H1 (cell line): ENCODE results near the gene PNMA8C. TPM values are rescaled to one million over a fixed set of nuclear protein-coding genes. Genes with fewer than 3 reads are reported as not detected.
"Not testable (repeated sequence)": the region's sequence is repeated elsewhere in the genome, so short reads cannot be mapped to it uniquely, and the experiment has no call there.

Source experiments
- CTCF ChIA-PET: fragments of 300-600 bp; sonication (Branson Sonifier 250); formaldehyde crosslinking; loops from one replicate; lab custom pipeline; 2021; ENCODE audit not compliant: partially characterized antibody; lab: Charles Lee
- POLR2A ChIA-PET: fragments of 300-600 bp; sonication (Branson Sonifier 250); formaldehyde crosslinking; loops from one replicate; lab custom pipeline; 2021; ENCODE audit warnings: inconsistent platforms; ENCODE audit not compliant: partially characterized antibody; lab: Charles Lee
- DNase-seq, 2 experiments: peaks; one replicate each; pipeline versions ENCODE4 v3.0.0 to v3.0.0-alpha.2; 2010 to 2022; ENCODE audit warnings: low spot score in 2 of 2, low read depth in 1 of 2, mixed read lengths in 1 of 2
- FAIRE-seq: peaks from 2 replicates; lab custom pipeline; 2011; peaks lifted over from hg19 to GRCh38; lab: Jason Lieb, UNC
- H2AFZ ChIP-seq: 2 replicates; pipeline ENCODE4 v1.8.1; 2012; ENCODE audit warnings: low read length, inconsistent platforms
- H2AK5ac ChIP-seq: 2 replicates; pipeline ENCODE4 v1.6.1; 2013; ENCODE audit warnings: low read depth, low read length
- H2BK120ac ChIP-seq: replicated peaks from 2 replicates; pipeline ENCODE3; 2013; ENCODE audit warnings: low read depth, low read length, inconsistent platforms
- H2BK12ac ChIP-seq: 2 replicates; pipeline ENCODE4 v1.6.1; 2013; ENCODE audit warnings: low read depth, low read length
- H2BK15ac ChIP-seq: 2 replicates; pipeline ENCODE4 v1.6.1; 2013; ENCODE audit warnings: low read length
- H2BK20ac ChIP-seq: 2 replicates; pipeline ENCODE4 v1.6.1; 2013; ENCODE audit warnings: low read length
- H2BK5ac ChIP-seq: 2 replicates; pipeline ENCODE4 v1.6.1; 2013; ENCODE audit warnings: low read depth, low read length
- H3K14ac ChIP-seq: 2 replicates; pipeline ENCODE4 v1.6.1; 2013; ENCODE audit warnings: inconsistent platforms; ENCODE audit not compliant: insufficient read length
- H3K18ac ChIP-seq: 2 replicates; pipeline ENCODE4 v1.6.1; 2013; ENCODE audit warnings: low read length; ENCODE audit errors: extremely low read depth
- H3K23ac ChIP-seq: 2 replicates; pipeline ENCODE4 v1.6.1; 2013; ENCODE audit warnings: inconsistent platforms; ENCODE audit not compliant: insufficient read length
- H3K23me2 ChIP-seq: 2 replicates; pipeline ENCODE4 v1.6.1; 2013; ENCODE audit warnings: low read depth, low read length
- H3K27ac ChIP-seq: 2 replicates; pipeline ENCODE4 v1.6.1; 2011; ENCODE audit warnings: low read depth, low read length, inconsistent platforms
- H3K27me3 ChIP-seq, 4 experiments: replicated peaks in 1 of 4; 1 replicate in 1 of 4; 2 replicates in 3 of 4; pipeline versions ENCODE4 v1.6.1 to v1.8.1; 2011 to 2013; ENCODE audit warnings: low read length in 3 of 4, mild to moderate bottlenecking in 3 of 4, inconsistent platforms in 2 of 4, mixed read lengths in 2 of 4, moderate library complexity in 1 of 4; ENCODE audit not compliant: control insufficient read depth in 3 of 4, insufficient read depth in 3 of 4; ENCODE audit errors: extremely low read depth in 1 of 4
- H3K36me3 ChIP-seq, 4 experiments: 2 replicates each; pipeline versions ENCODE4 v1.6.1 to v1.8.1; 2011 to 2013; ENCODE audit warnings: mild to moderate bottlenecking in 4 of 4, low read length in 3 of 4, moderate library complexity in 2 of 4, control low read depth in 1 of 4, inconsistent platforms in 1 of 4; ENCODE audit not compliant: insufficient read depth in 4 of 4, control insufficient read depth in 2 of 4
- H3K4ac ChIP-seq: replicated peaks from 2 replicates; pipeline ENCODE3; 2013; ENCODE audit warnings: low read length, low read depth, mixed read lengths, inconsistent platforms; ENCODE audit not compliant: insufficient read length
- H3K4me1 ChIP-seq, 4 experiments: replicated peaks in 1 of 4; 1 replicate in 1 of 4; 2 replicates in 3 of 4; pipeline versions ENCODE4 v1.6.1 to v1.8.1; 2011 to 2013; ENCODE audit warnings: low read length in 3 of 4, inconsistent platforms in 2 of 4, mixed read lengths in 1 of 4; ENCODE audit not compliant: insufficient read depth in 4 of 4, control insufficient read depth in 3 of 4
- H3K4me2 ChIP-seq, 2 experiments: 2 replicates each; pipeline versions ENCODE4 v1.6.1 to v1.8.1; 2011 to 2013; ENCODE audit warnings: low read depth in 2 of 2, low read length in 2 of 2, control low read depth in 1 of 2, inconsistent platforms in 1 of 2, mild to moderate bottlenecking in 1 of 2; ENCODE audit not compliant: insufficient read depth in 1 of 2
- H3K4me3 ChIP-seq, 4 experiments: fragments of 200-600, 300-600 bp in 1 of 4; sonication (generic), shearing (Covaris generic), sonication (Bioruptor Twin) in 1 of 4; 2 replicates each; pipeline versions ENCODE4 v1.5.1 to v1.8.1; 2011 to 2016; ENCODE audit warnings: low read length in 4 of 4, low read depth in 3 of 4, control low read depth in 2 of 4, inconsistent platforms in 2 of 4, mild to moderate bottlenecking in 2 of 4, mixed read lengths in 1 of 4, moderate library complexity in 1 of 4; ENCODE audit not compliant: insufficient read depth in 2 of 4; ENCODE audit errors: extremely low read depth in 1 of 4
- H3K56ac ChIP-seq: replicated peaks from 2 replicates; pipeline ENCODE3; 2013; ENCODE audit warnings: low read depth, mild to moderate bottlenecking, mixed read lengths, low read length, inconsistent platforms; ENCODE audit not compliant: insufficient read length
- H3K79me1 ChIP-seq: 2 replicates; pipeline ENCODE4 v1.6.1; 2013; ENCODE audit warnings: low read depth, low read length, control low read depth
- H3K79me2 ChIP-seq, 2 experiments: 2 replicates each; pipeline versions ENCODE4 v1.6.1 to v1.8.1; 2012 to 2013; ENCODE audit warnings: low read length in 2 of 2, mild to moderate bottlenecking in 2 of 2, inconsistent platforms in 1 of 2; ENCODE audit not compliant: insufficient read depth in 2 of 2, control insufficient read depth in 1 of 2
- H3K9ac ChIP-seq, 4 experiments: replicated peaks in 1 of 4; 1 replicate in 1 of 4; 2 replicates in 3 of 4; pipeline versions ENCODE4 v1.6.1 to v1.8.1; 2011 to 2013; ENCODE audit warnings: low read depth in 3 of 4, low read length in 3 of 4, control low read depth in 2 of 4, mild to moderate bottlenecking in 2 of 4, moderate library complexity in 2 of 4, inconsistent platforms in 1 of 4; ENCODE audit errors: extremely low read depth in 1 of 4
- H3K9me3 ChIP-seq, 2 experiments: 2 replicates each; pipeline versions ENCODE4 v1.6.1 to v1.8.1; 2012 to 2013; ENCODE audit warnings: mild to moderate bottlenecking in 2 of 2, moderate library complexity in 2 of 2, control low read depth in 1 of 2, inconsistent platforms in 1 of 2, low read depth in 1 of 2, low read length in 1 of 2, mixed read lengths in 1 of 2; ENCODE audit not compliant: insufficient read depth in 2 of 2
- H4K20me1 ChIP-seq, 2 experiments: replicated peaks in 1 of 2; 2 replicates each; pipeline versions ENCODE3 to v1.8.1; 2011 to 2013; ENCODE audit warnings: inconsistent platforms in 2 of 2, low read length in 2 of 2, mild to moderate bottlenecking in 1 of 2; ENCODE audit not compliant: insufficient read depth in 2 of 2, control insufficient read depth in 1 of 2
- H4K5ac ChIP-seq: 2 replicates; pipeline ENCODE4 v1.6.1; 2013; ENCODE audit warnings: low read length, low read depth, mixed read lengths, inconsistent platforms; ENCODE audit not compliant: insufficient read length
- H4K8ac ChIP-seq: 2 replicates; pipeline ENCODE4 v1.8.0; 2013; ENCODE audit warnings: mild to moderate bottlenecking, moderate library complexity, low read length, inconsistent platforms; ENCODE audit not compliant: insufficient read depth; ENCODE audit errors: extremely low read depth
- H4K91ac ChIP-seq: replicated peaks from 2 replicates; pipeline ENCODE3; 2013; ENCODE audit warnings: low read length, mixed read lengths, inconsistent platforms; ENCODE audit not compliant: insufficient read length
- HDAC2 ChIP-seq, 2 experiments: fragments of 300-600 bp in 1 of 2; sonication (generic) in 1 of 2; IDR thresholded peaks; 2 replicates each; pipeline ENCODE4 v1.6.1; 2011 to 2012; ENCODE audit warnings: low read depth in 2 of 2, low read length in 2 of 2, mild to moderate bottlenecking in 2 of 2, moderate library complexity in 2 of 2, borderline replicate concordance in 1 of 2, inconsistent platforms in 1 of 2
- POLR2A ChIP-seq, 2 experiments: IDR thresholded peaks; 1 replicate in 1 of 2; 2 replicates in 1 of 2; pipeline ENCODE4 v1.6.1; 2011; ENCODE audit warnings: low read depth in 2 of 2, low read length in 2 of 2, mild to moderate bottlenecking in 2 of 2; ENCODE audit errors: control extremely low read depth in 1 of 2
- RBBP5 ChIP-seq: IDR thresholded peaks from 2 replicates; pipeline ENCODE4 v1.7.1; 2012; ENCODE audit warnings: low read depth, mild to moderate bottlenecking, inconsistent platforms, low read length, moderate library complexity, borderline replicate concordance
- SIN3A ChIP-seq, 2 experiments: IDR thresholded peaks in 1 of 2; conservative IDR thresholded peaks in 1 of 2; 2 replicates each; pipeline ENCODE4 v1.6.1; 2011 to 2012; ENCODE audit warnings: low read length in 2 of 2, improper control_type of control experiment in 1 of 2, low read depth in 1 of 2, mild to moderate bottlenecking in 1 of 2
- SP1 ChIP-seq: IDR thresholded peaks from 2 replicates; pipeline ENCODE4 v1.6.1; 2011; ENCODE audit warnings: low read depth, low read length
- TAF1 ChIP-seq: IDR thresholded peaks from 2 replicates; pipeline ENCODE4 v1.6.1; 2011; ENCODE audit warnings: mild to moderate bottlenecking, low read depth, low read length
- WGBS, 2 experiments: shearing (Covaris generic) in 1 of 2; methylation state at CpG; one replicate each; pipeline versions ENCODE4 v1.1.6 to v1.1.7; 2013 to 2015; ENCODE audit warnings: low lambda C conversion rate in 2 of 2, mixed read lengths in 2 of 2, inconsistent platforms in 1 of 2, low coverage in 1 of 2, missing lambda C conversion rate in 1 of 2; ENCODE audit not compliant: insufficient replicate concordance in 2 of 2, insufficient coverage in 1 of 2, insufficient read length in 1 of 2; ENCODE audit errors: extremely low coverage in 1 of 2, missing lambda C conversion rate in 1 of 2; 5-methylcytosine and 5-hydroxymethylcytosine counted together
- polyA plus RNA-seq, 7 experiments: library from polyadenylated mRNA; depleted of rRNA in 3 of 7; stranded (reverse) in 5 of 7; unstranded in 2 of 7; fragments of >200 nt in 5 of 7; fragments of 200-250 nt in 2 of 7; gene quantifications; 1 replicate in 5 of 7; 2 replicates in 1 of 7; 4 replicates in 1 of 7; pipeline versions ENCODE4 v1.2.1 to v1.2.3, GENCODE V29; 2011 to 2013; ENCODE audit warnings: missing spikeins in 2 of 7, mixed read lengths in 2 of 7
- total RNA-seq: library from RNA; stranded (reverse); fragmentation: NEBNext Ultra II Directional; extraction: Animal tissue kit (Norgen Biotek cat#: 25700); gene quantifications from 2 replicates; pipeline ENCODE4 v1.2.1, GENCODE V29; 2021

PNMA8C gene
- total and polyA plus RNA-seq, 2 of the 8 experiments (the other 6 are each of a cell fraction or from before 2014, with no cell fraction given) = 0.53 to 1.8 TPM

DNA sequence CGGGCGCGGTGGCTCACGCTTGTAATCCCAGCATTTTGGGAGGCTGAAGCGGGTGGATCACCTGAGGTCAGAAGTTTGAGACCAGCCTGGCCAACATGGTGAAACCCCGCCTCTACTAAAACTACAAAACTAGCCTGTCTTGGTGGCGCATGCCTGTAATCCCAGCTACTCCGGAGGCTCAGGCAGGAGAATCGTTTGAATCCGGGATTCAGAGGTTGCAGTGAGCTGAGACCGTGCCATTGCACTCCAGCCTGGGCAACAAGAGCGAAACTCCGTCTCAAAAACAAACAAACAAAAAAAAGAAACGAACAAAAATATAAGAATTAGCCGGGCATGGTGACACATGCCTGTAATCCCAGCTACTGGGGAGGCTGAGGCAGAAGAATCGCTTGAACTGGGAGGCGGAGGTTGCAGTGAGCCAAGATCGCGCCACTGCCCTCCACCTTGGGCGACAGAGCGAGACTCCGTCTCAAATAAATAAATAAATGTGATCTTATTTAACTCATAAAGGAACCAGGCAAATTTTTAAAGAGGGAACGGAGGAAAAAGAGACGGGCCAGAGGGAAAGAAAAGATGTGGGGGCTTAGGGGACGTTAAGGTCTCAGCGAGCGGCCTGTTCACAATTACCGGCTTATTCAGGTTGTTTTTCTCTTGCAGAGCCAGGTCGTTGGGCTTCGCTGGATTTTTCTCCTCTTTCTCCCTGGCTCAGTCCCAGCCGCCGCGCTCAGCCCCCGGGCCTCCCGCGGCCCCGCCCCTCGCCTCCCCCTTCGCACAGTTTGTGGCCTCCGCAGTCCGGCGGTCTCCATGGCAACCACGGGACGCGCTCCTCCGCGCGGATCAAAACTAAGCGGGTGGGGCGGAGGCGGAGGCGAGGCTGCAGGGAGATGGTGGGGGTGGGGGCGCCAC lies 12.7 kb downstream of the PNMA8C start:
- not testable (repeated sequence) for H4K91ac ChIP-seq, H3K9me3 ChIP-seq, H2BK20ac ChIP-seq, H4K5ac ChIP-seq, H2BK12ac ChIP-seq, H2BK120ac ChIP-seq, H3K79me1 ChIP-seq, H2AK5ac ChIP-seq, FAIRE-seq, H3K14ac ChIP-seq, H3K36me3 ChIP-seq, H2BK15ac ChIP-seq, H2BK5ac ChIP-seq, H3K23ac ChIP-seq, H3K9ac ChIP-seq, H3K27ac ChIP-seq, H3K4ac ChIP-seq, H3K56ac ChIP-seq, H4K20me1 ChIP-seq, H4K8ac ChIP-seq
- Histone ChIP-seq H3K4me2 (peak overlapping the region; percentile 53 to 78), H3K23me2 (peaks cover 14% of the 10 kb centered on the region; the same call in 1 of the 2 replicates), H3K27me3 (peaks cover 0 to 16% (median 7%) of the 10 kb centered on the region in 4 experiments; a peak in 4 of 7 replicates), H2AFZ (0 out of 2 replicates have a peak overlapping the region, but pooled peaks have one; percentile 46), H3K79me2 (peaks cover 0 to 14% of the 10 kb centered on the region in 2 experiments; a peak in 2 of 4 replicates), H3K4me3 (peak overlapping the region; percentile 15 to 61 (median 36); a peak in 7 of 8 replicates), H3K18ac (peak overlapping the region; percentile 73; the same call in 1 of the 2 replicates), H3K4me1 (peaks cover 3 to 10% (median 7%) of the 10 kb centered on the region in 4 experiments)
- DNase-seq = peak in 1 of 2 experiments; percentile 95
- CTCF ChIA-PET = interaction anchor here (0.5 to 2.7 kb wide), 16 partner anchors 9 to 296 kb away, joined by 3 to 16 read pairs (median 5); partner anchors contain the start of genes PNMA8B and PPP5C
- TF ChIP-seq TAF1 (0 out of 2 replicates have a peak, but pooled peaks have one; percentile 43), SP1 (peak; percentile 52), RBBP5 (peak; percentile 48; the same call in 1 of the 2 replicates), HDAC2 (IDR thresholded peaks at IDR 0.05; ENCODE audit: borderline replicate concordance in 1 of 2, low read depth in 2 of 2, low read length in 2 of 2) (peak in 1 of 2 experiments; percentile 66; a peak in 1 of 4 replicates), SIN3A (conservative IDR thresholded peaks at IDR 0.05 in 1 of 2, IDR thresholded peaks at IDR 0.05 in 1 of 2; ENCODE audit: low read depth in 1 of 2, low read length in 2 of 2) (peak; percentile 10 to 80; a peak in 2 of 4 replicates), POLR2A (IDR thresholded peaks at IDR 0.05; ENCODE audit: control extremely low read depth in 1 of 2, low read depth in 2 of 2, low read length in 2 of 2) (peak in 1 of 2 experiments; percentile 40; a peak in 1 of 3 replicates)
- 24% methylated on average over 42 of the region's 53 CpGs; no CpG with 5 or more reads in 1 of the 2 experiments for WGBS, 2 experiments
- POLR2A ChIA-PET = interaction anchor here (0.9 to 2.4 kb wide), 4 partner anchors 11 to 12 kb away, joined by 3 to 7 read pairs (median 3); partner anchors contain the start of gene PNMA8C
